HUES64 (cell line): Measurements from ENCODE around the gene SKAP2. TPM values are rescaled to one million over a fixed set of nuclear protein-coding genes. Genes with fewer than 3 reads are reported as not detected.

Experiments used
- H3K27ac ChIP-seq: 2 replicates; pipeline ENCODE4 v1.7.0; 2013; ENCODE audit warnings: low read depth, low read length, inconsistent platforms
- H3K27me3 ChIP-seq: 2 replicates; pipeline ENCODE4 v1.6.1; 2013; ENCODE audit warnings: mild to moderate bottlenecking, low read length; ENCODE audit not compliant: insufficient read depth
- H3K36me3 ChIP-seq: 2 replicates; pipeline ENCODE4 v1.6.1; 2013; ENCODE audit warnings: mild to moderate bottlenecking, low read length; ENCODE audit not compliant: insufficient read depth
- H3K4me1 ChIP-seq: 2 replicates; pipeline ENCODE4 v1.6.1; 2013; ENCODE audit warnings: mild to moderate bottlenecking, low read length, moderate library complexity; ENCODE audit not compliant: insufficient read depth
- H3K4me3 ChIP-seq: 2 replicates; pipeline ENCODE4 v1.5.1; 2013; ENCODE audit warnings: mild to moderate bottlenecking, low read length, moderate library complexity
- H3K9ac ChIP-seq: 2 replicates; pipeline ENCODE4 v1.6.1; 2013; ENCODE audit warnings: mild to moderate bottlenecking, low read depth, low read length
- H3K9me3 ChIP-seq: 2 replicates; pipeline ENCODE4 v1.6.1; 2013; ENCODE audit warnings: low read depth, low read length; ENCODE audit not compliant: insufficient read depth
- WGBS: fragments of 150-250, 120-280 bp; methylation state at CpG from one replicate; pipeline ENCODE4 v1.1.7; 2013; ENCODE audit warnings: missing lambda C conversion rate; 5-methylcytosine and 5-hydroxymethylcytosine counted together
- polyA plus RNA-seq, 2 experiments: library from polyadenylated mRNA; stranded (reverse); fragments of 50-300 nt; gene quantifications; one replicate each; pipeline ENCODE4 v1.2.3, GENCODE V29; 2013

SKAP2 gene
- 3.9 TPM for polyA plus RNA-seq (2013, experiment 1 of 2)
- 5.2 TPM for polyA plus RNA-seq (2013, experiment 2 of 2)

GRCh38 chr7:26864309-26865093 lies at the start of gene SKAP2:
TSS of gene SKAP2 (minus strand) at chr7:26864590. CDS start at chr7:26864429, 161 bp downstream.
- peaks cover 4% of the 10 kb centered on the region; the same call in 1 of the 2 replicates for H3K4me1 ChIP-seq
- peak within 1 kb of the TSS; percentile 46; the same call in 1 of the 2 replicates for H3K27ac ChIP-seq
- no peaks in the 10 kb centered on the region for H3K9me3 ChIP-seq
- 7% methylated on average over 45 of the region's 52 CpGs for WGBS
- H3K27me3 ChIP-seq, result peaks cover 48% of the 10 kb centered on the region
- H3K4me3 ChIP-seq, result peak within 1 kb of the TSS; percentile 61
- no peaks in the 10 kb centered on the region for H3K36me3 ChIP-seq
- H3K9ac ChIP-seq, result peak within 1 kb of the TSS; percentile 50

DNA sequence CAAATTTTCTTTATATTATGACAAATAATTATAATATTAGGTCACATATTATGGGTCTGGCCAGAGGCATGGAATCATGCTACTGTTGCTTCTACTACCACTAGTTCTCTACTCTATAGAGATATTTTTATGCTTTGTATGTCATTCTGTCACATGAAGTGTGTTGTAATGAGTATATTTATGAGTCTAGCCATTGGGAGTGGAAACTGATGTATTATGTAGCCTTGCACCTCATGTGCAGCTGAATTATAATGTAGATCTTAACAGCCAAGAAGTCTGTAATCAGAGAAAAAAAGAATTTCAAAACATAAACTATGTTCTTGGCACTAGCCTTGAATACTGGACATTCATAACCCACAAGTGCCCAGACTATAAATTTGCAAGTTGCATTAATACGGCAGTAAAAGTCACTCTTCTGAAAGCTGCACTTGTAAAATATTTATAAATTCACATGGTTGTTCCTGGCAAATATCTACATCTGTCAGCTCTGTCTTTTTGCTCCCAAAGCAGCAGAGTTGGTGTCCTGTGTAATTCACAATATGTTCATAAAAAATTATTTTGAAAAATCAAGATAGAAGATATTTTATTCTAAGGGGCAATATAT lies 48.6 kb upstream of the SKAP2 start:
- Histone ChIP-seq H3K9me3 (no peaks in the 10 kb centered on the region), H3K9ac (no peak overlapping the region), H3K27me3 (no peaks in the 10 kb centered on the region), H3K4me3 (no peak overlapping the region), H3K27ac (no peak overlapping the region), H3K4me1 (0 out of 2 replicates have a peak, but pooled peaks cover 2% of the 10 kb centered on the region), H3K36me3 (no peaks in the 10 kb centered on the region)
- 87% methylated on average over 1 of the region's 1 CpG for WGBS

DNA sequence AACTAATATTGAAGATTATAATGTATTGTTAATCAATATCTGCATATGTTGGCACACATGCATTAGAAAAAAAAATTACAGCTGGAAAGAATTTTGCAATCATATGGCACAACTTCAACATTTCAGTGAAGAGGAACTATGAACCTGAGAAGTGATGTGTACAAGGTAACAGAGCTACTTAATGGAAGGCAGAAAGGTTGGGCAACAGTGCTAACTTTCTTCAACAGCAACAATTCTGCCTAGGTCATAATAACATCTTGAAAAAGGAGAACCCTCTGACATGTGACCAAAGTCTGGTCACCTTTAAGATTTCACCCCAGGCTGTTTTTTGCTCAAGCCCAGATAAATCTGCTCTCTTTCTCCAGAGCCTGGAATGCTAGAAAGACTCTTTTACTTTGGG lies 47.9 kb upstream of the SKAP2 start:
- no peaks in the 10 kb centered on the region for H3K36me3 ChIP-seq
- 0 out of 2 replicates have a peak, but pooled peaks cover 2% of the 10 kb centered on the region for H3K4me1 ChIP-seq
- no peaks in the 10 kb centered on the region for H3K27me3 ChIP-seq
- H3K9me3 ChIP-seq, result no peaks in the 10 kb centered on the region
- no peak overlapping the region for H3K4me3 ChIP-seq
- H3K9ac ChIP-seq, result no peak overlapping the region
- no peak overlapping the region for H3K27ac ChIP-seq

DNA sequence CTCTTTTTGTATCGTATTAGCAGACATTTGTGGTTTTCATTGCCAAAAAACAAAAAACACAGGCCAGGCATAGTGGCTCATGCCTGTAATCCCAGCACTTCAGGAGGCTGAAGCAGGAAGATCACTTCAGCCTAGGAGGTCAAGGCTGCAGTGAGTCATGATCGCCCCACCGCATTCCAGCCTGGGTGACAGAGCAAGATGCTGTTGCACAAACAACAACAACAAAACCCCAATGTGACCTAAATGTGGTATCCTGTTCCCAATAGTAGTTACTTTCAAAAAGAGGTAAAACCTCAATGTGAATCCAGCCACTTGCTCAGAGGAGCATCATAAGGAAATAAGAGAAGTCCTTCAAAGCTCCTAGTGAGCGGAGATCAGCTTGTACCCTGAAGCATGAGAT lies 45.8 kb upstream of the SKAP2 start:
- Histone ChIP-seq H3K27ac (no peak overlapping the region), H3K27me3 (no peaks in the 10 kb centered on the region), H3K4me1 (0 out of 2 replicates have a peak, but pooled peaks cover 2% of the 10 kb centered on the region), H3K36me3 (no peaks in the 10 kb centered on the region), H3K9me3 (no peaks in the 10 kb centered on the region), H3K4me3 (no peak overlapping the region), H3K9ac (no peak overlapping the region)
- 71% methylated on average over 4 of the region's 4 CpGs for WGBS

DNA sequence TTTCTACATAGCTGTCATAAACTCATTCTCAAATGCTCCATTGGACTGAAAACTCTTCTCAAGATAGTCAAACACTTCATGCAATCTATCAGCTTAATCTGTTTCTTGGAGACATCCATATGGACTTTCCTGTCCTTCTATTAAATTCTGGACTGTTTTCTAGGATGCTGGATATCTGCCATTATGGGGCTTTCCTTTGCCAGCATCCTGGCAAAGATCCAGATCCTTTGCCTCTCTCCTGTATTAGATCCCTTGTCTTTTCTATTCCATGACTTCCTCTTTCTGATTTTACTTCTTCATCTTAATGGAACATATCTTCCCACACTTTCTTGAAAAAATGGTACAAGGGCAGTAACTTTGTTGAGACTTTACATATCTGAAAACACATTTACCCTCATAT lies 35.9 kb upstream of the SKAP2 start:
- H3K4me3 ChIP-seq, result no peak overlapping the region

DNA sequence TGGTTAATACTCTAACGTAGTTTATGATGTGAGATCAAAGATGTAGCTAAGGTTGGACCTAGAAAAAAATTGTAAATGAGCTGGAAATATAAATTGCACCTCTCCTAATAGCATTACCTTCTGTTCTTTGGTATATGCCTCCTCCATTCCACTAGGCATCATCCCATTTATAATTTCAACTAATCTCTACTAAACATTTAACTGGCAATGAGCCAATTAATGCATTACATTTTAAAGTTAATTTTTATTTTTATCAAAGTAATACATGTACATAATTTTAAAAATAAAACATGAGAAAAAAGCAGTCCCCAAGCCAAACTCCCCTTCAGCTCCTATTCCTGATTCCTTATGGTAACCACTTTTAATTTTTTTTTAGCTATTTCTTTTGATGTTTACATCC lies 35.1 kb upstream of the SKAP2 start:
- no peaks in the 10 kb centered on the region for H3K36me3 ChIP-seq
- no CpG with 5 or more reads among the region's 1 CpG for WGBS
- no peak overlapping the region for H3K4me3 ChIP-seq
- no peaks in the 10 kb centered on the region for H3K9me3 ChIP-seq
- H3K27me3 ChIP-seq, result no peaks in the 10 kb centered on the region
- H3K27ac ChIP-seq, result no peak overlapping the region
- no peaks in the 10 kb centered on the region for H3K4me1 ChIP-seq
- H3K9ac ChIP-seq, result no peak overlapping the region

More for the DNA sequence above, 35.9 kb upstream of the SKAP2 start:
- Histone ChIP-seq H3K27me3 (no peaks in the 10 kb centered on the region), H3K9me3 (no peaks in the 10 kb centered on the region), H3K27ac (no peak overlapping the region), H3K9ac (no peak overlapping the region), H3K4me1 (no peaks in the 10 kb centered on the region), H3K36me3 (no peaks in the 10 kb centered on the region)

DNA sequence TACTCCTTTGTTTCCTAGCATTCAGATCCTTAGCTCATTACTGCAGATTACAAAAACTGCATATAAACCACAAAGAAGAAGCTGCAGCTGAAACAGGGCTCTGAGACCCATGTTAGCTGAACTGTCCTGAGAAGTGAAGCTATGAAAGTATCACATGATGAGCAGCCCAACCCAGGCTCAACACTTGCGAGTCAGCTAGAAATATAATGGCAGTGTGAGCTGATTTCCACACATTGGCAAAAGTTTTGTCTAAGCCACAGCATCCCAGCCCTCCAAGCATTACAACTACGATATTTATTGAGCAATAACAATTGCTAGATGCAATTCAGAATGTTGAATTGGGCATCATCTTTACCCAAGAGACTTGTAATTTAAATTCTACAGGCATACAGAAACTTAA lies 34.5 kb upstream of the SKAP2 start:
- 87% methylated on average over 2 of the region's 2 CpGs for WGBS
- no peaks in the 10 kb centered on the region for H3K27me3 ChIP-seq
- no peak overlapping the region for H3K9ac ChIP-seq
- H3K36me3 ChIP-seq, result no peaks in the 10 kb centered on the region
- H3K4me1 ChIP-seq, result no peaks in the 10 kb centered on the region
- H3K27ac ChIP-seq, result no peak overlapping the region
- no peak overlapping the region for H3K4me3 ChIP-seq
- no peaks in the 10 kb centered on the region for H3K9me3 ChIP-seq

- Histone ChIP-seq H3K4me1 (no peaks in the 10 kb centered on the region), H3K4me3 (no peak overlapping the region), H3K36me3 (no peaks in the 10 kb centered on the region), H3K27me3 (no peaks in the 10 kb centered on the region), H3K9ac (no peak overlapping the region), H3K27ac (no peak overlapping the region), H3K9me3 (no peaks in the 10 kb centered on the region)
- WGBS, result 100% methylated on average over 1 of the region's 1 CpG
Measured at GRCh38 chr7:26897928-26898327, 33.5 kb upstream of the SKAP2 start.

DNA sequence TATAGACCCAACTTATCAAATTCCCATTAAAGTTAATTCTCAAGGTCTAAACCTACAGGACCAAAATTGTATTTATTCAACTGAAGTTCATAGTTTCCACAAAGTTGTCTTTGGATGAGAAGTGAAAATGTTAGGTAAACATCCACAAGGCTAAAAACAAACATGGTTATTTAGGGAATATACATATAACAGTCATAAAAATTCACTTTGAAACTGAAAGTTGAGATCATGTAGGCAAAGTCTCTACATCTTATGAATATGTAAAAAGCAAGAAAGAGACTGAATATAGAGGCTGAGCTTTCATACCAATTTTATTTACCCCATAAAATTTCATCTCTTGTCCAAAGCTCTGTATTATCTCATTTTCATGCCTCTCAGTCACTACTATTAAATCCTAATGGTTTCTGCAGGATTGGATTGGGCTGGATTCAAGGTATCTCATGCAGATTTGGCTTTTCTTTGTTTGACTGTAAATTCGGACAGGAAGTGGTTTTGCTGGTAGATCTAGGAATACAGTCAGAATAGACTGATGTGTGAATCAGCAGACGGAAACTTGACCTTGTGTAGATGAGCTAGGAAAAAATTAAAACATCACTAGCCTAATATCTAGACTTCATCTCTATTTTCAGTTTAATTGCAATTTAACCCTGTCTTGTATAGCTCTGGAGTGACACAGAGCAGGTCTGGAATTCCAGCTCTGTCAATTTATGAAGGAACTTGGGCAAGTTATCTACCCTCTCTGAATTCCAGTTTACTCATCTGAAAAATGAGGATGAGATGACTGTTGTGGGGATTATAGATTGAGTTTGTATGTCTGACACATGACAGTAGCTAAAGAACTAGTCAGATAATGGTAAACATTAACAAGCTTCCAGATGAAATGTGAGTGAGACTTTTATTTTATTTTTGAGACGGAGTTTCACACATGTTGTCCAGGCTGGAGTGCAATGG lies 27.3 kb upstream of the SKAP2 start:
- H3K36me3 ChIP-seq, result no peaks in the 10 kb centered on the region
- H3K27ac ChIP-seq, result no peak overlapping the region
- H3K4me3 ChIP-seq, result no peak overlapping the region
- no peaks in the 10 kb centered on the region for H3K4me1 ChIP-seq
- 94% methylated on average over 3 of the region's 3 CpGs for WGBS
- H3K9me3 ChIP-seq, result no peaks in the 10 kb centered on the region
- H3K27me3 ChIP-seq, result no peaks in the 10 kb centered on the region
- no peak overlapping the region for H3K9ac ChIP-seq

GRCh38 chr7:26880852-26881251 lies 16.5 kb upstream of the SKAP2 start:
- H3K36me3 ChIP-seq, result no peaks in the 10 kb centered on the region
- H3K4me3 ChIP-seq, result no peak overlapping the region
- H3K4me1 ChIP-seq, result no peaks in the 10 kb centered on the region
- WGBS, result 100% methylated on average over 2 of the region's 2 CpGs
- no peak overlapping the region for H3K27ac ChIP-seq
- H3K9me3 ChIP-seq, result 0 out of 2 replicates have a peak, but pooled peaks cover 5% of the 10 kb centered on the region
- no peak overlapping the region for H3K9ac ChIP-seq
- H3K27me3 ChIP-seq, result no peaks in the 10 kb centered on the region

DNA sequence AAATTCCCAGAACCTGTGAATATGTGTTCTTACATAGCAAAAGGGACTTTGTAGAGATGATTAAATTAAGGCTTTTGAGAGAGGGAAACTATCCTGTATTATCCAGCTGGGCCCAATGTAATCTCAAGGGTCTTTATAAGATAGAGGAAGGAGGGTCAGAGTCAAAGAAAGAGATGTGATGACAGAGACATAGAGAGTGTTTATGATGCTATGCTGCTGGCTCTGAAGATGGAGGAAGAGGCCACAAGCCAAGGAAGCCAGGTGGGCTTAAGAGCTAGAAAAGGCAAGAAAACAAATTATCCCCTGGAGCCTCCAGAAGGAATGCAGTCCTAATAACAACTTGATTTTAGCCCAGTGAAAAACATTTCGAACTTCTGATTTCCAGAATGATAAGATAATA lies 15.3 kb upstream of the SKAP2 start:
- Histone ChIP-seq H3K4me1 (no peaks in the 10 kb centered on the region), H3K9ac (no peak overlapping the region), H3K27me3 (no peaks in the 10 kb centered on the region), H3K9me3 (0 out of 2 replicates have a peak, but pooled peaks cover 3% of the 10 kb centered on the region), H3K4me3 (no peak overlapping the region), H3K27ac (no peak overlapping the region), H3K36me3 (no peaks in the 10 kb centered on the region)
- 83% methylated on average over 1 of the region's 1 CpG for WGBS
